Endothelial cell of umbilical vein (primary cell): ENCODE measurements around the gene TBX20. TPM values are rescaled to one million over a fixed set of nuclear protein-coding genes. Genes with fewer than 3 reads are reported as not detected.
A peak's percentile ranks its signal among the peaks of the same experiment; 100 is the strongest.

ENCODE experiments used
- BruUV-seq: library from RNA; stranded (reverse); fragments of 400-500 nt; replicated peaks from 2 replicates; lab custom pipeline; 2021; lab: Mats Ljungman, UMichigan
- CTCF ChIA-PET: fragments of 300-600, 350-600 bp; sonication (Branson Sonifier 250); formaldehyde crosslinking; loops from one replicate; lab custom pipeline; 2021; ENCODE audit warnings: antibody characterized with exemption, inconsistent platforms; lab: Charles Lee
- POLR2A ChIA-PET: fragments of 300-600, 350-600 bp; sonication (Branson Sonifier 250); formaldehyde crosslinking; loops from one replicate; lab custom pipeline; 2021; ENCODE audit warnings: antibody characterized with exemption, inconsistent platforms; lab: Charles Lee
- DNase-seq: peaks from one replicate; pipeline ENCODE4 v3.0.0-alpha.2; 2011; ENCODE audit warnings: low read depth, low spot score
- FAIRE-seq: peaks from 2 replicates; lab custom pipeline; 2011; peaks lifted over from hg19 to GRCh38; lab: Jason Lieb, UNC
- H2AFZ ChIP-seq: 2 replicates; pipeline ENCODE4 v1.6.0; 2012; ENCODE audit warnings: low read depth, low read length, control low read depth, inconsistent platforms
- H3K27ac ChIP-seq: 2 replicates; pipeline ENCODE4 v1.5.1; 2011; ENCODE audit warnings: low read depth, mild to moderate bottlenecking, control low read depth, low read length, moderate library complexity; ENCODE audit not compliant: insufficient read depth
- H3K27me3 ChIP-seq, 2 experiments: 2 replicates each; pipeline versions ENCODE4 v1.6.0 to v1.6.1; 2011; ENCODE audit warnings: low read length in 2 of 2, mixed read lengths in 1 of 2; ENCODE audit not compliant: control insufficient read depth in 2 of 2, insufficient read depth in 2 of 2
- H3K36me3 ChIP-seq, 2 experiments: 2 replicates in 1 of 2; 3 replicates in 1 of 2; pipeline ENCODE4 v1.5.1; 2011; ENCODE audit warnings: low read length in 2 of 2, mild to moderate bottlenecking in 1 of 2, moderate library complexity in 1 of 2; ENCODE audit not compliant: control insufficient read depth in 2 of 2, insufficient read depth in 2 of 2; ENCODE audit errors: extremely low read depth in 1 of 2
- H3K4me1 ChIP-seq: 3 replicates; pipeline ENCODE4 v1.5.1; 2011; ENCODE audit warnings: mild to moderate bottlenecking, low read length; ENCODE audit not compliant: control insufficient read depth, insufficient read depth; ENCODE audit errors: extremely low read depth
- H3K4me2 ChIP-seq: 2 replicates; pipeline ENCODE4 v1.6.1; 2011; ENCODE audit warnings: low read length, control low read depth, mixed read lengths; ENCODE audit not compliant: insufficient read depth
- H3K4me3 ChIP-seq, 3 experiments: fragments of 200-600 bp in 1 of 3; sonication (generic), shearing (Covaris generic) in 1 of 3; replicated peaks in 1 of 3; 2 replicates each; pipeline ENCODE4 v1.5.1; 2011 to 2016; ENCODE audit warnings: control low read depth in 3 of 3, low read length in 3 of 3, mild to moderate bottlenecking in 2 of 3, inconsistent platforms in 1 of 3, low read depth in 1 of 3, moderate library complexity in 1 of 3; ENCODE audit not compliant: insufficient read depth in 1 of 3
- H3K79me2 ChIP-seq: 2 replicates; pipeline ENCODE4 v1.6.0; 2012; ENCODE audit warnings: low read length, inconsistent platforms; ENCODE audit not compliant: control insufficient read depth, insufficient read depth
- H3K9ac ChIP-seq: replicated peaks from 2 replicates; pipeline ENCODE3; 2011; ENCODE audit warnings: low read length, control low read depth; ENCODE audit not compliant: insufficient read depth; ENCODE audit errors: extremely low read depth
- H3K9me1 ChIP-seq: replicated peaks from 3 replicates; pipeline ENCODE4 v1.6.0; 2011; ENCODE audit warnings: mild to moderate bottlenecking, low read length; ENCODE audit not compliant: control insufficient read depth, insufficient read depth; ENCODE audit errors: extremely low read depth
- H3K9me3 ChIP-seq: replicated peaks from 2 replicates; pipeline ENCODE4 v1.5.1; 2012; ENCODE audit warnings: low read length, inconsistent platforms; ENCODE audit not compliant: control insufficient read depth, insufficient read depth
- H4K20me1 ChIP-seq: replicated peaks from 2 replicates; pipeline ENCODE3; 2011; ENCODE audit warnings: mild to moderate bottlenecking, low read length; ENCODE audit not compliant: control insufficient read depth, insufficient read depth; ENCODE audit errors: extremely low read depth
- EZH2 ChIP-seq: IDR thresholded peaks from 2 replicates; pipeline ENCODE4 v1.6.1; 2012; ENCODE audit warnings: borderline replicate concordance, low read depth, mild to moderate bottlenecking, moderate library complexity, low read length, inconsistent platforms; ENCODE audit not compliant: severe bottlenecking
- FOS ChIP-seq: IDR thresholded peaks from 2 replicates; pipeline ENCODE4 v1.6.1; 2011; ENCODE audit warnings: mild to moderate bottlenecking, low read length, moderate library complexity, borderline replicate concordance; ENCODE audit not compliant: insufficient read depth
- GATA2 ChIP-seq: IDR thresholded peaks from 2 replicates; pipeline ENCODE4 v1.7.0; 2011; ENCODE audit warnings: low read depth, mild to moderate bottlenecking, moderate library complexity, mixed read lengths, low read length; ENCODE audit not compliant: insufficient read length, insufficient read depth
- JUN ChIP-seq: IDR thresholded peaks from 2 replicates; pipeline ENCODE4 v1.6.1; 2011; ENCODE audit warnings: borderline replicate concordance, low read depth; ENCODE audit not compliant: insufficient read length, insufficient read depth
- MYC ChIP-seq: IDR thresholded peaks from one replicate; pipeline ENCODE4 v1.6.1; 2011; ENCODE audit warnings: mild to moderate bottlenecking, low read depth, low read length
- POLR2A ChIP-seq: IDR thresholded peaks from 2 replicates; pipeline ENCODE4 v1.6.1; 2012; ENCODE audit warnings: low read depth, mild to moderate bottlenecking, control low read depth, low read length
- dilution Hi-C: fragments of 300-500 bp; cut with MboI; formaldehyde crosslinking; loops from one replicate; pipeline ENCODE4 v1.15.0; 2019; ENCODE audit warnings: low sequenced_read_pairs; ENCODE audit not compliant: extremely low pct_ligation_motif_present
- intact Hi-C: fragments of 100-400 bp; cut with micrococcal nuclease; formaldehyde crosslinking; loops from one replicate; pipeline ENCODE4 v1.10.0; 2022
- polyA plus RNA-seq, 4 experiments: library from polyadenylated mRNA; depleted of rRNA in 3 of 4; stranded (reverse) in 3 of 4; unstranded in 1 of 4; fragments of >200 nt; gene quantifications; 2 replicates each; pipeline versions ENCODE4 v1.2.1 to v1.2.3, GENCODE V29; 2011 to 2012; ENCODE audit warnings: missing spikeins in 1 of 4
- total RNA-seq: library from RNA; stranded (reverse); gene quantifications from 2 replicates; pipeline ENCODE4 v1.2.3, GENCODE V29; 2021
- TF ChIP-seq, protein P1 (sequence below): IDR thresholded peaks from 2 replicates; pipeline ENCODE4 v1.6.1; 2011; ENCODE audit not compliant: insufficient read depth, insufficient read length
- TF ChIP-seq, protein P2 (sequence below), 2 donors: IDR thresholded peaks; 1 replicate in 1 of 2; 2 replicates in 1 of 2; pipeline ENCODE4 v1.5.1; 2011; ENCODE audit warnings: low read length in 2 of 2, mild to moderate bottlenecking in 2 of 2, moderate library complexity in 2 of 2, control low read depth in 1 of 2, inconsistent platforms in 1 of 2, low read depth in 1 of 2; ENCODE audit not compliant: insufficient read depth in 1 of 2; ENCODE audit errors: extremely low read depth in 1 of 2

Gene TBX20
- total and polyA plus RNA-seq, 2 donors (not counting 3 experiments of a cell fraction or from before 2014, with no cell fraction given), result not detected

DNA sequence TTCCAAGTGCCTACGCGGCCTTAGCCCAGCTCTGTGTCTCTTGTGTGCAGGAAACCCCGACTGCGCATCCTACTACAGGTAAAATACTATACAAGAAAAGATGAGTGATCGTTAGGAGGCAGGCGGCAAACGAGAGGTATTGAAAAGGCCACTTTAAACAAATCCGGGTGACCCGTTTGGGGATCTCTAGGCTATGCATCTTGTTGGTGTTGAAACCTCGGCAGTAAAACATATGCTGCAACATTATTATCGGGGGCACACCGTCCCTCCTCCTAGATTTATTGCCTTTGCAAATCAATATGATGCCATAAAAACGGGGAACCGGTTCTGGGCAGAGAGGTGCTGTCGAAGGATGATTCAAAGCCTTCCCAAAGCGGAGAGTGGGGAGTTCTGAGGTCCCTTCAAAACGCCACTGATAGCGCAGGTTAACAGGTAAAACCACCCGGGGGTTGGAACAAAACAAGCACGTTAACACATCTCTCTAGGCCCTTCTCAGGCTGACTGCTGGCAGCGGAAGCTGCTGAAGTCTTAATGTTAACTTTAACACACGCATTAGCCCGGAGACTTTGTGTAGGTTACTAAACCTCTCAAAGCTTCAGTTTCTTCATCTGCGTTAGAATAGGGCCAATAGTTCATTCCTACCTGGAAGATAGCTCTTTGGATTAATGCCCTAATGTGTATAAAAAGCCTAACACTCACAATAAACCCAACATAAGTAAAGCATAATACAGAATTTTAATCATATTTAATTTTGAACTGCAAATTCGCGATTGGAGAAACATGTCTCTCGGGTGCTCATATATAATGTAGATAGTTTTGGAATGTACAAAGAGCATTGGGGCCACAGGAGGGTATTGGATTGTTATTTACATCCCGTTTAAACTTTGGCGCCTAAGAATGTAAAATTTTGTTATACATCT, 2.6 kb upstream of the TBX20 start:
- Histone ChIP-seq H3K9me3 (no peaks in the 10 kb centered on the region), H3K27ac (no peak overlapping the region), H3K4me3 (no peak overlapping the region), H3K36me3 (no peaks in the 10 kb centered on the region), H2AFZ (no peak overlapping the region), H4K20me1 (no peaks in the 10 kb centered on the region), H3K4me2 (no peak overlapping the region), H3K79me2 (no peaks in the 10 kb centered on the region), H3K27me3 (peaks cover 88 to 100% of the 10 kb centered on the region in 2 experiments), H3K9ac (no peak overlapping the region), H3K9me1 (no peaks in the 10 kb centered on the region), H3K4me1 (peaks cover 12% of the 10 kb centered on the region)
- dilution Hi-C loops (no loop called here), intact Hi-C loops (loop anchor here (10.0 kb wide), 1 partner anchor 802 kb away; no protein-coding TSS in a partner anchor)
- TF ChIP-seq JUN (no peak), MYC (no peak), POLR2A (no peak), EZH2 (no peak), FOS (no peak), GATA2 (no peak)
- TF ChIP-seq, protein P1, sequence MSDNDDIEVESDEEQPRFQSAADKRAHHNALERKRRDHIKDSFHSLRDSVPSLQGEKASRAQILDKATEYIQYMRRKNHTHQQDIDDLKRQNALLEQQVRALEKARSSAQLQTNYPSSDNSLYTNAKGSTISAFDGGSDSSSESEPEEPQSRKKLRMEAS, result no peak
- TF ChIP-seq, protein P2, sequence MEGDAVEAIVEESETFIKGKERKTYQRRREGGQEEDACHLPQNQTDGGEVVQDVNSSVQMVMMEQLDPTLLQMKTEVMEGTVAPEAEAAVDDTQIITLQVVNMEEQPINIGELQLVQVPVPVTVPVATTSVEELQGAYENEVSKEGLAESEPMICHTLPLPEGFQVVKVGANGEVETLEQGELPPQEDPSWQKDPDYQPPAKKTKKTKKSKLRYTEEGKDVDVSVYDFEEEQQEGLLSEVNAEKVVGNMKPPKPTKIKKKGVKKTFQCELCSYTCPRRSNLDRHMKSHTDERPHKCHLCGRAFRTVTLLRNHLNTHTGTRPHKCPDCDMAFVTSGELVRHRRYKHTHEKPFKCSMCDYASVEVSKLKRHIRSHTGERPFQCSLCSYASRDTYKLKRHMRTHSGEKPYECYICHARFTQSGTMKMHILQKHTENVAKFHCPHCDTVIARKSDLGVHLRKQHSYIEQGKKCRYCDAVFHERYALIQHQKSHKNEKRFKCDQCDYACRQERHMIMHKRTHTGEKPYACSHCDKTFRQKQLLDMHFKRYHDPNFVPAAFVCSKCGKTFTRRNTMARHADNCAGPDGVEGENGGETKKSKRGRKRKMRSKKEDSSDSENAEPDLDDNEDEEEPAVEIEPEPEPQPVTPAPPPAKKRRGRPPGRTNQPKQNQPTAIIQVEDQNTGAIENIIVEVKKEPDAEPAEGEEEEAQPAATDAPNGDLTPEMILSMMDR (IDR thresholded peaks at IDR 0.05; ENCODE audit: extremely low read depth in 1 of 2, insufficient read depth in 1 of 2, low read depth in 1 of 2, low read length in 2 of 2), result no peak
- no peak for FAIRE-seq
- no TSS peak for BruUV-seq
- CTCF ChIA-PET, result no interaction called here
- POLR2A ChIA-PET, result no interaction called here
- peak; percentile 11 for DNase-seq
